Thyroid gland (tissue), 4 donors: ENCODE measurements around the gene NOSIP. TPM values are rescaled to one million over a fixed set of nuclear protein-coding genes. Genes with fewer than 3 reads are reported as not detected.

Experiments used
- DNase-seq, 2 donors: peaks; one replicate each; pipeline ENCODE4 v3.0.0-alpha.2; 2019
- H3K27ac ChIP-seq, 3 donors: fragments of 200-600 bp; sonication (generic); 1 replicate in 2 of 3; 2 replicates in 1 of 3; pipeline ENCODE4 v1.5.1; 2016 to 2019; ENCODE audit warnings: mild to moderate bottlenecking in 1 of 3, moderate library complexity in 1 of 3
- H3K27me3 ChIP-seq: fragments of 200-600 bp; sonication (generic); one replicate; pipeline ENCODE4 v1.5.1; 2019
- H3K36me3 ChIP-seq, 2 donors: fragments of 200-600 bp; sonication (generic); one replicate each; pipeline ENCODE4 v1.5.1; 2016 to 2019
- H3K4me1 ChIP-seq, 2 donors: fragments of 200-600 bp; sonication (generic); one replicate each; pipeline ENCODE4 v1.5.1; 2017 to 2019
- H3K4me3 ChIP-seq, 3 donors: fragments of 200-600 bp; sonication (generic); replicated peaks in 1 of 3; 1 replicate in 2 of 3; 2 replicates in 1 of 3; pipeline ENCODE4 v1.5.1; 2016; ENCODE audit warnings: mild to moderate bottlenecking in 1 of 3
- H3K9me3 ChIP-seq: fragments of 200-600 bp; sonication (generic); one replicate; pipeline ENCODE4 v1.5.1; 2017
- CTCF ChIP-seq, 6 experiments: fragments of 200-600 bp in 3 of 6; fragments of 450-650 bp in 3 of 6; sonication (generic) in 3 of 6; IDR thresholded peaks; one replicate each; pipeline ENCODE4 v1.5.1; 2016 to 2019; ENCODE audit warnings: antibody characterized with exemption in 6 of 6, mild to moderate bottlenecking in 2 of 6, inconsistent platforms in 1 of 6, moderate library complexity in 1 of 6
- POLR2A ChIP-seq, 2 donors: fragments of 450-650 bp; IDR thresholded peaks; one replicate each; pipeline ENCODE4 v1.6.1; 2017; ENCODE audit warnings: antibody characterized with exemption in 2 of 2, mild to moderate bottlenecking in 2 of 2, moderate library complexity in 1 of 2
- WGBS, 2 donors: methylation state at CpG; one replicate each; pipeline ENCODE4 v1.1.5; 2017; 5-methylcytosine and 5-hydroxymethylcytosine counted together
- intact Hi-C: fragments of 100-400 bp; cut with DNase I; formaldehyde crosslinking; loops from one replicate; pipeline ENCODE4 v1.15.1; 2023
- total RNA-seq, 4 donors: library from RNA; depleted of rRNA; stranded (reverse); fragments of >200 nt; gene quantifications; one replicate each; pipeline ENCODE4 v1.2.3, GENCODE V29; 2016

Gene NOSIP
- total RNA-seq, 4 donors from 2014 or later, result 46.1 to 94.6 (median 64.7) TPM

- H3K36me3 ChIP-seq, result peaks cover 8 to 17% of the 10 kb centered on the region in 2 donors
- WGBS, 2 donors, result 96 to 98% methylated on average over 12 of the region's 12 CpGs
- no peak for TF ChIP-seq POLR2A (IDR thresholded peaks at IDR 0.05)
- no peak for TF ChIP-seq CTCF (IDR thresholded peaks at IDR 0.05)
- no peaks in the 10 kb centered on the region for H3K9me3 ChIP-seq
- DNase-seq, result no peak
- no peaks in the 10 kb centered on the region for H3K27me3 ChIP-seq
- no peak overlapping the region for H3K27ac ChIP-seq
- H3K4me1 ChIP-seq, result no peaks in the 10 kb centered on the region
- no peak overlapping the region for H3K4me3 ChIP-seq
- intact Hi-C loops, result no loop called here
These were observed 29.2 kb upstream of the NOSIP start for GRCh38 chr19:49609499-49610092.

- peaks cover 39 to 45% of the 10 kb centered on the region in 2 donors for H3K36me3 ChIP-seq
- no peak for DNase-seq
These were observed 25.2 kb upstream of the NOSIP start for GRCh38 chr19:49605605-49606004.

GRCh38 chr19:49602806-49603205 is 22.4 kb upstream of the NOSIP start:
- Histone ChIP-seq H3K9me3 (no peaks in the 10 kb centered on the region), H3K4me1 (no peaks in the 10 kb centered on the region), H3K27me3 (no peaks in the 10 kb centered on the region), H3K4me3 (no peak overlapping the region), H3K36me3 (peaks cover 48 to 60% of the 10 kb centered on the region in 2 donors), H3K27ac (no peak overlapping the region)
- DNase-seq, result no peak
- TF ChIP-seq CTCF (IDR thresholded peaks at IDR 0.05) (no peak), POLR2A (IDR thresholded peaks at IDR 0.05) (no peak)
- 100% methylated on average over 2 of the region's 2 CpGs for WGBS, 2 donors
- intact Hi-C loops, result no loop called here

More at GRCh38 chr19:49605605-49606004, 25.2 kb upstream of the NOSIP start:
- H3K4me3 ChIP-seq, result no peak overlapping the region
- intact Hi-C loops, result no loop called here
- H3K4me1 ChIP-seq, result no peaks in the 10 kb centered on the region
- 88 to 89% methylated on average over 5 to 7 of the region's 7 CpGs for WGBS, 2 donors
- no peaks in the 10 kb centered on the region for H3K9me3 ChIP-seq
- H3K27ac ChIP-seq, result no peak overlapping the region
- H3K27me3 ChIP-seq, result no peaks in the 10 kb centered on the region
- TF ChIP-seq POLR2A (IDR thresholded peaks at IDR 0.05) (no peak), CTCF (IDR thresholded peaks at IDR 0.05) (no peak)

- no peaks in the 10 kb centered on the region for H3K27me3 ChIP-seq
- H3K9me3 ChIP-seq, result no peaks in the 10 kb centered on the region
- H3K36me3 ChIP-seq, result peaks cover 51 to 72% of the 10 kb centered on the region in 2 donors
- no peak for TF ChIP-seq POLR2A (IDR thresholded peaks at IDR 0.05)
- no peak for TF ChIP-seq CTCF (IDR thresholded peaks at IDR 0.05)
- no peaks in the 10 kb centered on the region for H3K4me1 ChIP-seq
- no peak for DNase-seq
- intact Hi-C loops, result no loop called here
- WGBS, 2 donors, result 95% methylated on average over 25 to 38 of the region's 38 CpGs
- H3K27ac ChIP-seq, result no peak overlapping the region
- no peak overlapping the region for H3K4me3 ChIP-seq
These were observed 21.2 kb upstream of the NOSIP start for GRCh38 chr19:49601482-49602038.
